Activated CD4-positive, alpha-beta T cell treated with anti-CD3 and anti-CD28 coated beads for 36 hours (primary cell): ENCODE results near the gene PRR36. TPM values are rescaled to one million over a fixed set of nuclear protein-coding genes. Genes with fewer than 3 reads are reported as not detected.
"Not testable (repeated sequence)": the region's sequence is repeated elsewhere in the genome, so short reads cannot be mapped to it uniquely, and the experiment has no call there.

Source experiments
- ATAC-seq: fragments of 200-7000 bp; cut with Tn5 transposase; one replicate; pipeline ENCODE4 v1.10.0; 2021; ENCODE audit warnings: mild to moderate bottlenecking, moderate library complexity
- CTCF ChIA-PET: fragments of 350-600 bp; sonication (Branson Sonifier 250); formaldehyde crosslinking; loops from one replicate; lab custom pipeline; 2021; ENCODE audit warnings: antibody characterized with exemption; lab: Charles Lee
- POLR2A ChIA-PET: fragments of 350-600 bp; sonication (Branson Sonifier 250); formaldehyde crosslinking; loops from one replicate; lab custom pipeline; 2021; ENCODE audit warnings: antibody characterized with exemption, inconsistent platforms; lab: Charles Lee
- DNase-seq: peaks from one replicate; pipeline ENCODE4 v3.0.0-alpha.2; 2020
- H3K27ac Mint-ChIP-seq: one replicate; pipeline ENCODE4 v1.8.0; 2021; ENCODE audit warnings: mixed read lengths
- H3K27me3 Mint-ChIP-seq: one replicate; pipeline ENCODE4 v1.8.0; 2021; ENCODE audit warnings: mixed read lengths
- H3K36me3 Mint-ChIP-seq: one replicate; pipeline ENCODE4 v1.8.0; 2021; ENCODE audit warnings: low read depth, mixed read lengths
- H3K4me1 Mint-ChIP-seq: one replicate; pipeline ENCODE4 v1.8.0; 2021; ENCODE audit warnings: mixed read lengths
- H3K4me3 Mint-ChIP-seq: one replicate; pipeline ENCODE4 v1.8.0; 2021; ENCODE audit warnings: mild to moderate bottlenecking, moderate library complexity, mixed read lengths
- H3K9me3 Mint-ChIP-seq: one replicate; pipeline ENCODE4 v1.8.0; 2021; ENCODE audit warnings: low read depth, mixed read lengths
- intact Hi-C, 2 experiments: fragments of 100-400 bp; cut with DNase I in 1 of 2; cut with micrococcal nuclease in 1 of 2; formaldehyde crosslinking; loops; one replicate each; pipeline versions ENCODE4 v1.14.2 to v1.15.1; 2022 to 2024; cut with DNase I, micrococcal nuclease
- total RNA-seq, 2 experiments: library from RNA; stranded (reverse); gene quantifications; one replicate each; pipeline ENCODE4 v1.2.3, GENCODE V29; 2021

Gene PRR36
- total RNA-seq, 2 experiments from 2014 or later: 0.09 to 0.14 TPM

GRCh38 chr19:7918615-7919421, 44.6 kb upstream of the PRR36 start:
- Mint-ChIP-seq H3K4me3 (peak overlapping the region; percentile 82), H3K9me3 (no peaks in the 10 kb centered on the region), H3K27ac (no peak overlapping the region), H3K36me3 (peaks cover 5% of the 10 kb centered on the region), H3K27me3 (peaks cover 21% of the 10 kb centered on the region), H3K4me1 (peaks cover 32% of the 10 kb centered on the region)
- intact Hi-C loops: no loop called here
- ATAC-seq (no peak), DNase-seq (no peak)
- CTCF ChIA-PET: interaction anchor here (2.0 to 4.4 kb wide), 4 partner anchors 15 to 50 kb away, joined by 6 to 32 read pairs (median 15); partner anchors contain the start of genes MAP2K7 and TIMM44
- POLR2A ChIA-PET: interaction anchor here (0.5 kb wide), 1 partner anchor 11 kb away, joined by 4 read pairs; no protein-coding TSS in a partner anchor

DNA sequence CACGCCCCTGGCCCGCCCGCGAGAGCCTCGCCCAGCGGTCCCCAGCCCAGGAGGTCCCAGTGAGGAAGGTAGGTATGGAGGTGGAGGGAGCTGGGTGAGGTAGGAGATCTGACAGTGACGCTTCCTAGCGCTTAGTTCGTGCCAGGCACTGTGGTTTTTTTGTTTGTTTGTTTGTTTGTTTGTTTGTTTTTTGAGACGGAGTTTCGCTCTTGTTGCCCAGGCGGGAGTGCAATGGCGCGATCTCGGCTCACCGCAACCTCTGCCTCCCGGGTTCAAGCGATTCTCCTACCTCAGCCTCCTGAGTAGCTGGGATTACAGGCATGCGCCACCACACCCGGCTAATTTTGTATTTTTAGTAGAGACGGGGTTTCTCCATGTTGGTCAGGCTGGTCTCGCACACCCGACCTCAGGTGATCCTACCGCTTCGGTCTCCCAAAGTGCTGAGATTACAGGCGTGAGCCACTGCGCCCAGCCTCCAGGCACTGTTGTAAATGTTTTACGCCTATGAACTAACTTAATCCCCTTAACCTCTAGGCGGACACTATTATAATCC, 43.9 kb upstream of the PRR36 start:
- CTCF ChIA-PET: interaction anchor here (0.5 to 4.4 kb wide), 7 partner anchors 9 to 847 kb away, joined by 3 to 32 read pairs (median 3); partner anchors contain the start of gene TIMM44

GRCh38 chr19:7917267-7918061, 43.3 kb upstream of the PRR36 start:
- peaks cover 21% of the 10 kb centered on the region for H3K27me3 Mint-ChIP-seq
- ATAC-seq (peak; percentile 23), DNase-seq (peak; percentile 79)
- peak overlapping the region; percentile 31 for H3K27ac Mint-ChIP-seq
- no peaks in the 10 kb centered on the region for H3K9me3 Mint-ChIP-seq
- POLR2A ChIA-PET: interaction anchor here (0.6 kb wide), 1 partner anchor 215 kb away, joined by 3 read pairs; no protein-coding TSS in a partner anchor
- intact Hi-C loops: no loop called here
- CTCF ChIA-PET: interaction anchor here (0.5 to 4.4 kb wide), 11 partner anchors 9 to 847 kb away, joined by 3 to 32 read pairs (median 4); partner anchors contain the start of gene TIMM44
- H3K4me3 Mint-ChIP-seq: peak overlapping the region; percentile 66
- H3K36me3 Mint-ChIP-seq: peaks cover 5% of the 10 kb centered on the region
- peaks cover 32% of the 10 kb centered on the region for H3K4me1 Mint-ChIP-seq

More for the DNA sequence above, 43.9 kb upstream of the PRR36 start:
- intact Hi-C loops, DNase-seq, H3K36me3 Mint-ChIP-seq, ATAC-seq, H3K9me3 Mint-ChIP-seq, H3K27ac Mint-ChIP-seq: not testable (repeated sequence)
- H3K4me3 Mint-ChIP-seq: peak overlapping the region; percentile 47
- peaks cover 21% of the 10 kb centered on the region for H3K27me3 Mint-ChIP-seq
- peaks cover 32% of the 10 kb centered on the region for H3K4me1 Mint-ChIP-seq
- POLR2A ChIA-PET: interaction anchor here (0.5 kb wide), 1 partner anchor 12 kb away, joined by 4 read pairs; no protein-coding TSS in a partner anchor

- H3K27ac Mint-ChIP-seq: peak overlapping the region; percentile 31
- no peak for DNase-seq
- no peaks in the 10 kb centered on the region for H3K9me3 Mint-ChIP-seq
- no peak for ATAC-seq
- CTCF ChIA-PET: interaction anchor here (0.9 to 2.1 kb wide), 7 partner anchors 27 to 445 kb away, joined by 3 to 6 read pairs (median 4); partner anchors contain the start of gene TIMM44
- POLR2A ChIA-PET: interaction anchor here (0.7 kb wide), 1 partner anchor 597 kb away, joined by 3 read pairs; the partner anchor contains the start of gene ZNF414
- H3K4me1 Mint-ChIP-seq: peaks cover 29% of the 10 kb centered on the region
- intact Hi-C loops: loop anchor here in 1 of 2 experiments (1.0 kb wide), 1 partner anchor 13 kb away; no protein-coding TSS in a partner anchor
- H3K36me3 Mint-ChIP-seq: peaks cover 6% of the 10 kb centered on the region
- H3K4me3 Mint-ChIP-seq: peak overlapping the region; percentile 66
- H3K27me3 Mint-ChIP-seq: peaks cover 21% of the 10 kb centered on the region
These were observed 42.7 kb upstream of the PRR36 start for GRCh38 chr19:7916955-7917266.

GRCh38 chr19:7916103-7916954, 42.1 kb upstream of the PRR36 start:
- intact Hi-C loops: loop anchor here in 1 of 2 experiments (1.0 kb wide), 1 partner anchor 12 kb away; no protein-coding TSS in a partner anchor
- peaks cover 27% of the 10 kb centered on the region for H3K4me1 Mint-ChIP-seq
- CTCF ChIA-PET: interaction anchor here (0.9 to 1.8 kb wide), 5 partner anchors 13 to 446 kb away, joined by 3 to 6 read pairs (median 4); partner anchors contain the start of gene MAP2K7
- H3K4me3 Mint-ChIP-seq: peak overlapping the region; percentile 66
- H3K27ac Mint-ChIP-seq: no peak overlapping the region
- no peaks in the 10 kb centered on the region for H3K9me3 Mint-ChIP-seq
- peaks cover 8% of the 10 kb centered on the region for H3K36me3 Mint-ChIP-seq
- POLR2A ChIA-PET: interaction anchor here (0.7 to 1.5 kb wide), 3 partner anchors 13 to 597 kb away, joined by 3 to 5 read pairs (median 4); partner anchors contain the start of genes MAP2K7 and ZNF414
- peak; percentile 20 for ATAC-seq
- H3K27me3 Mint-ChIP-seq: peaks cover 21% of the 10 kb centered on the region
- DNase-seq: peak; percentile 86

GRCh38 chr19:7915250-7916102, 41.3 kb upstream of the PRR36 start:
- Mint-ChIP-seq H3K4me3 (peak overlapping the region; percentile 41), H3K36me3 (peaks cover 14% of the 10 kb centered on the region), H3K27me3 (peaks cover 21% of the 10 kb centered on the region), H3K9me3 (no peaks in the 10 kb centered on the region), H3K4me1 (peaks cover 24% of the 10 kb centered on the region), H3K27ac (no peak overlapping the region)
- ChIA-PET CTCF (interaction anchor here (1.4 to 1.8 kb wide), 2 partner anchors 12 to 46 kb away, joined by 4 to 6 read pairs; partner anchors contain the start of gene MAP2K7), POLR2A (interaction anchor here (1.2 to 1.5 kb wide), 2 partner anchors 12 to 14 kb away, joined by 4 to 5 read pairs; partner anchors contain the start of gene MAP2K7)
- DNase-seq: no peak
- intact Hi-C loops: loop anchor here in 1 of 2 experiments (1.0 kb wide), 1 partner anchor 11 kb away; no protein-coding TSS in a partner anchor
- no peak for ATAC-seq

DNA sequence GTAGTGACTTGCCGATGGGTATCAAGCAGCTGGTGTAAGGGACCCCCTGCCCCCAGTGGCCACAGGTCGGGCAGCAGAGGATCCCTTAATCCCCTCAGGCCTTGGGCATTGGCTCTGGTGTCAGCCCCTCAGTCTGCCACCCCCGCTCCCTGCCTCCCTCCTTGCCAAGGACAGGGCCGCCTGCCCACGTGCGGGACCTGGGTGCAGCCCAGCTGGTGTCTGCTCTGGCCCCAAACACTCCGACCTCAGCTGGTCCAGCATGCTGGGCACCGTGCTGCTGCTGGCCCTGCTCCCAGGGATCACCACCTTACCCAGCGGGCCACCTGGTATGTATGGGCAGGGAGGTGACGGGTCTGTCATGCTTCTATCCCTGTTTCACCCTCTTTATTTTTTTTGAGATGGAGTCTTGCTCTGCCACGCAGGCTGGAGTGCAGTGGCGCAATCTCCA, 40.4 kb upstream of the PRR36 start, which contains the start of gene TGFBR3L:
Gene TGFBR3L (plus strand): TSS at position 233 of the 448 bp plus-strand sequence.
- Mint-ChIP-seq H3K4me3 (peak within 1 kb of the TSS; percentile 41), H3K27ac (no peak within 1 kb of the TSS), H3K27me3 (peaks cover 18% of the 10 kb centered on the region), H3K36me3 (peaks cover 14% of the 10 kb centered on the region), H3K9me3 (no peaks in the 10 kb centered on the region), H3K4me1 (peaks cover 19% of the 10 kb centered on the region)
- POLR2A ChIA-PET: no interaction called here
- DNase-seq: no peak
- CTCF ChIA-PET: interaction anchor here (0.5 kb wide), 1 partner anchor 249 kb away, joined by 3 read pairs; no protein-coding TSS in a partner anchor
- intact Hi-C loops: no loop called here
- no peak for ATAC-seq

DNA sequence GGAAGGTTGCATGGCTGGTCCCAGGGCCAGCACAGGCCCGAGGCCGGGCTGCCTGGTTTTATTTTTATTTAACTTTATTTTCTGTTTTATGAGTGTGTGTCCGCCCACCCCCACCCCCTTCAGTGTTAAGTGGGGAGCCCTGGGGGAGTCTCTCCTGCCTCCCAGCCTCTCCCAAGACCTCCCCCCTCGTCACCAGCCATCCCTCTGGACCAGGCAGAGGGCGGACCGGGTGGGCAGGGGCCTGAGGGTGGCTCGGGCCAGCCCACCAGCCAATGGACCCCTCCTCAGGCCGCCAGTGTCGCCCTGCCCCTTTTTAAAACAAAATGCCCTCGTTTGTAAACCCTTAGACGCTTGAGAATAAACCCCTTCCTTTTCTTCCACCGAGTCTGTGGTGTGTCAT, 39.9 kb upstream of the PRR36 start:
- no peaks in the 10 kb centered on the region for H3K9me3 Mint-ChIP-seq
- no peak overlapping the region for H3K4me3 Mint-ChIP-seq
- peaks cover 14% of the 10 kb centered on the region for H3K36me3 Mint-ChIP-seq
- ATAC-seq: no peak
- peaks cover 17% of the 10 kb centered on the region for H3K27me3 Mint-ChIP-seq
- CTCF ChIA-PET: interaction anchor here (0.5 kb wide), 1 partner anchor 248 kb away, joined by 3 read pairs; no protein-coding TSS in a partner anchor
- H3K27ac Mint-ChIP-seq: no peak overlapping the region
- DNase-seq: no peak
- intact Hi-C loops: no loop called here
- H3K4me1 Mint-ChIP-seq: peaks cover 16% of the 10 kb centered on the region
- POLR2A ChIA-PET: no interaction called here

GRCh38 chr19:7913652-7914051, 39.5 kb upstream of the PRR36 start:
- H3K4me1 Mint-ChIP-seq: peaks cover 16% of the 10 kb centered on the region
- POLR2A ChIA-PET: no interaction called here
- no peak overlapping the region for H3K27ac Mint-ChIP-seq
- ATAC-seq (no peak), DNase-seq (no peak)
- intact Hi-C loops: no loop called here
- H3K9me3 Mint-ChIP-seq: no peaks in the 10 kb centered on the region
- CTCF ChIA-PET: no interaction called here
- peaks cover 14% of the 10 kb centered on the region for H3K36me3 Mint-ChIP-seq
- H3K4me3 Mint-ChIP-seq: no peak overlapping the region
- peaks cover 17% of the 10 kb centered on the region for H3K27me3 Mint-ChIP-seq
